IPS-20b (cell line): ENCODE measurements around the gene PSTPIP2.
"Not testable (repeated sequence)": the region's sequence is repeated elsewhere in the genome, so short reads cannot be mapped to it uniquely, and the experiment has no call there.

Source experiments
- H3K27ac ChIP-seq: one replicate; pipeline ENCODE4 v1.5.1; 2013; ENCODE audit warnings: low read length
- H3K27me3 ChIP-seq: 2 replicates; pipeline ENCODE4 v1.6.1; 2013; ENCODE audit warnings: mild to moderate bottlenecking, low read length, inconsistent platforms; ENCODE audit not compliant: insufficient read depth
- H3K36me3 ChIP-seq: 2 replicates; pipeline ENCODE4 v1.6.1; 2013; ENCODE audit warnings: low read depth, mild to moderate bottlenecking, inconsistent platforms, low read length, moderate library complexity; ENCODE audit not compliant: insufficient read depth
- H3K4me1 ChIP-seq: 2 replicates; pipeline ENCODE4 v1.6.1; 2013; ENCODE audit warnings: mild to moderate bottlenecking, control low read depth, inconsistent platforms, low read length, moderate library complexity; ENCODE audit not compliant: insufficient read depth
- H3K4me3 ChIP-seq: 2 replicates; pipeline ENCODE4 v1.5.1; 2013; ENCODE audit warnings: mild to moderate bottlenecking, low read length, inconsistent platforms
- H3K9ac ChIP-seq: 2 replicates; pipeline ENCODE4 v1.6.1; 2013; ENCODE audit warnings: low read depth, mild to moderate bottlenecking, inconsistent platforms, low read length, moderate library complexity
- H3K9me3 ChIP-seq: 2 replicates; pipeline ENCODE4 v1.6.1; 2013; ENCODE audit warnings: mild to moderate bottlenecking, low read depth, low read length, inconsistent platforms; ENCODE audit not compliant: insufficient read depth

Gene PSTPIP2

GRCh38 chr18:45998244-45998643 is 73.8 kb downstream of the PSTPIP2 start:
- H3K9me3 ChIP-seq = peaks cover 11% of the 10 kb centered on the region
- H3K4me3 ChIP-seq = no peak overlapping the region
- H3K9ac ChIP-seq = no peak overlapping the region
- 0 out of 2 replicates have a peak, but pooled peaks cover 6% of the 10 kb centered on the region for H3K4me1 ChIP-seq
- no peaks in the 10 kb centered on the region for H3K36me3 ChIP-seq
- peak overlapping the region; percentile 20 for H3K27ac ChIP-seq
- H3K27me3 ChIP-seq = no peaks in the 10 kb centered on the region

DNA sequence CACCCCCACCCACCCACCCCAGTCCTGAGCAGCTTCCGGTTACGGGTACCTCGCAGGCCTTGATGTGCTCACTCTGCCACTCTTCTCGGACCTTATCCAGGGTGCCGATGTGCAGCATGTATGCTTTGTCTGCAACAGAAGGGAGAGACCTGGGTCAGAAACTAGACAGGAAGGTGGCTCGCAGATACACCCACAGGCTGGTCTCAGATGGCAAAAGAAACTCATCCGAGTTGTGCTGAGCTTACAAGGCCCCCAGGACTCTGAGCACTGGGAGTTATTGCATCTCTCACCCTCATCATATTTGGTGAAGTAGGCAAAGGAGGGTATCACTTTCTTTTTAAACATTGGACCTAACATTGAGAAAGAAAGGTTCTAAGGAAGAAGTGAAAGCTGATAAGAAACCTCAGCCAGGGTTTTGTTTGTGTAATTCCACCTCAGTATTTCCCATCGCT is 74.3 kb downstream of the PSTPIP2 start:
- Histone ChIP-seq H3K9ac (no peak overlapping the region), H3K4me1 (0 out of 2 replicates have a peak, but pooled peaks cover 6% of the 10 kb centered on the region), H3K27ac (peak overlapping the region; percentile 20), H3K36me3 (no peaks in the 10 kb centered on the region), H3K27me3 (no peaks in the 10 kb centered on the region), H3K9me3 (peaks cover 7% of the 10 kb centered on the region), H3K4me3 (no peak overlapping the region)

GRCh38 chr18:45995461-45995860 is 76.6 kb downstream of the PSTPIP2 start:
- H3K36me3 ChIP-seq = no peaks in the 10 kb centered on the region
- H3K27me3 ChIP-seq = no peaks in the 10 kb centered on the region
- H3K9me3 ChIP-seq = no peaks in the 10 kb centered on the region
- no peak overlapping the region for H3K27ac ChIP-seq
- 0 out of 2 replicates have a peak, but pooled peaks cover 6% of the 10 kb centered on the region for H3K4me1 ChIP-seq
- no peak overlapping the region for H3K9ac ChIP-seq
- H3K4me3 ChIP-seq = no peak overlapping the region

- Histone ChIP-seq H3K4me1 (0 out of 2 replicates have a peak, but pooled peaks cover 3% of the 10 kb centered on the region), H3K36me3 (no peaks in the 10 kb centered on the region), H3K4me3 (no peak overlapping the region)
These were observed 78.6 kb downstream of the PSTPIP2 start for GRCh38 chr18:45993438-45993837.

DNA sequence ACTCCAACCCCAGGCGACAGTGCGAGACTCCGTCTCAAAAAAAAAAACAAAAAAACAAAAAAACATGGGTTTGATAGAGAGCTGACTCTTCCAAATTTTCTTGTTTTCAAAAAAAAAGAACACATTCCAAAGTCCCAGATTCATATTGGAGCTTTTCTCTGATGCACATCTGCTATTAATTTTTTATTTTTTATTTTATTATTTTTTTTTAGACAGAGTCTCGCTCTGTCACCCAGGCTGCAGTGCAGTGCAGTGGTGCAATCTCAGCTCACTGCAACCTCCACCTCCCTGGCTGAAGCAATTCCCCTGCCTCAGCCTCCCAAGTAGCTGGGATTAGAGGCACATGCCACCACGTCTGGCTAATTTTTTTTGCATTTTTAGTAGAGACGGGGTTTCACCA is 79.5 kb downstream of the PSTPIP2 start:
- not testable (repeated sequence) for H3K27me3 ChIP-seq, H3K9me3 ChIP-seq, H3K27ac ChIP-seq, H3K9ac ChIP-seq, H3K4me1 ChIP-seq, H3K4me3 ChIP-seq, H3K36me3 ChIP-seq

More at GRCh38 chr18:45993438-45993837, 78.6 kb downstream of the PSTPIP2 start:
- H3K9me3 ChIP-seq = no peaks in the 10 kb centered on the region
- no peak overlapping the region for H3K9ac ChIP-seq
- H3K27ac ChIP-seq = no peak overlapping the region
- H3K27me3 ChIP-seq = no peaks in the 10 kb centered on the region

DNA sequence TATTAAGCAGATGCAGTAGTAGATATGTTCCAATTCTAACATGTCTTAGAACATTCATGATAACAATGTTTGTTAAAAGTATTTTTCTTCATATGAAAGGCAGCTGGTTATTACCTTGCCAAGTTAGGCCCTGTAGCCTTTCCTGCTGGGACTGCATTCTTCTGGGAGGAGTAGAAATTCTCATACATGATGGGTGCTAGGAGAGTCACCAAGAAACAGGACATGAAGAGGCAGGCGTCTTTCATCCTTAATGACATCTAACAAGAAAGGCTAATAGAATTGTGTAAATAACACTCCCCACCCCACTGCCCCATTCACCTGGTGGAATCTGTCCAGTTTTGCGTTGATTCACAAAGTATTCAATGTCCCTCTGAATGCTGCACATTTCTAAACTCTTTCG is 80.3 kb downstream of the PSTPIP2 start:
- no peak overlapping the region for H3K27ac ChIP-seq
- no peaks in the 10 kb centered on the region for H3K4me1 ChIP-seq
- no peaks in the 10 kb centered on the region for H3K9me3 ChIP-seq
- H3K27me3 ChIP-seq = no peaks in the 10 kb centered on the region
- no peaks in the 10 kb centered on the region for H3K36me3 ChIP-seq
- no peak overlapping the region for H3K9ac ChIP-seq
- H3K4me3 ChIP-seq = no peak overlapping the region

- H3K9me3 ChIP-seq = no peaks in the 10 kb centered on the region
- no peak overlapping the region for H3K4me3 ChIP-seq
- no peaks in the 10 kb centered on the region for H3K4me1 ChIP-seq
- H3K27me3 ChIP-seq = no peaks in the 10 kb centered on the region
- H3K36me3 ChIP-seq = no peaks in the 10 kb centered on the region
- H3K9ac ChIP-seq = no peak overlapping the region
- no peak overlapping the region for H3K27ac ChIP-seq
These were observed 87.4 kb downstream of the PSTPIP2 start for GRCh38 chr18:45984546-45985235.

- no peaks in the 10 kb centered on the region for H3K27me3 ChIP-seq
- no peak overlapping the region for H3K4me3 ChIP-seq
- H3K27ac ChIP-seq = no peak overlapping the region
- H3K4me1 ChIP-seq = peaks cover 6% of the 10 kb centered on the region; the same call in 1 of the 2 replicates
- H3K9me3 ChIP-seq = no peaks in the 10 kb centered on the region
- H3K9ac ChIP-seq = no peak overlapping the region
- H3K36me3 ChIP-seq = no peaks in the 10 kb centered on the region
These were observed 90.2 kb downstream of the PSTPIP2 start for GRCh38 chr18:45981821-45982220.

GRCh38 chr18:45980229-45980628 is 91.8 kb downstream of the PSTPIP2 start:
- no peaks in the 10 kb centered on the region for H3K36me3 ChIP-seq
- H3K9ac ChIP-seq = no peak overlapping the region
- H3K4me3 ChIP-seq = no peak overlapping the region
- H3K9me3 ChIP-seq = no peaks in the 10 kb centered on the region
- no peaks in the 10 kb centered on the region for H3K27me3 ChIP-seq
- no peak overlapping the region for H3K27ac ChIP-seq
- peaks cover 6% of the 10 kb centered on the region; the same call in 1 of the 2 replicates for H3K4me1 ChIP-seq

- no peaks in the 10 kb centered on the region for H3K27me3 ChIP-seq
- H3K9ac ChIP-seq = no peak overlapping the region
- no peak overlapping the region for H3K27ac ChIP-seq
- H3K4me1 ChIP-seq = peaks cover 6% of the 10 kb centered on the region; the same call in 1 of the 2 replicates
- no peaks in the 10 kb centered on the region for H3K9me3 ChIP-seq
- no peak overlapping the region for H3K4me3 ChIP-seq
- H3K36me3 ChIP-seq = no peaks in the 10 kb centered on the region
These were observed 94.0 kb downstream of the PSTPIP2 start for GRCh38 chr18:45978084-45978483.

GRCh38 chr18:45976974-45977373 is 95.1 kb downstream of the PSTPIP2 start:
- Histone ChIP-seq H3K4me1 (peaks cover 6% of the 10 kb centered on the region; the same call in 1 of the 2 replicates), H3K4me3 (no peak overlapping the region), H3K9ac (no peak overlapping the region), H3K9me3 (no peaks in the 10 kb centered on the region), H3K36me3 (no peaks in the 10 kb centered on the region), H3K27ac (no peak overlapping the region), H3K27me3 (no peaks in the 10 kb centered on the region)

- no peak overlapping the region for H3K27ac ChIP-seq
- no peaks in the 10 kb centered on the region for H3K9me3 ChIP-seq
- no peak overlapping the region for H3K9ac ChIP-seq
- no peak overlapping the region for H3K4me3 ChIP-seq
- H3K4me1 ChIP-seq = peaks cover 6% of the 10 kb centered on the region; the same call in 1 of the 2 replicates
- no peaks in the 10 kb centered on the region for H3K27me3 ChIP-seq
- no peaks in the 10 kb centered on the region for H3K36me3 ChIP-seq
These were observed 95.5 kb downstream of the PSTPIP2 start for GRCh38 chr18:45976566-45976965.
